ELF-1 (cell line): Measurements from ENCODE around the gene ATP6V1F.

Experiments
- DNase-seq: peaks from one replicate; pipeline ENCODE4 v3.0.0-alpha.2; 2016; ENCODE audit warnings: low read depth, low spot score

The ATP6V1F gene

GRCh38 chr7:128862571-128863432, at the start of gene ATP6V1F:
Gene ATP6V1F, plus strand, starts transcription at chr7:128862856. Its CDS starts 49 bp downstream, at chr7:128862905.
- peak; percentile 98 for DNase-seq

- no peak for DNase-seq
These were observed 48.2 kb upstream of the ATP6V1F start for GRCh38 chr7:128814499-128814898.

- no peak for DNase-seq
These were observed 47.2 kb upstream of the ATP6V1F start for GRCh38 chr7:128815289-128815942.

GRCh38 chr7:128818694-128819093, 44.0 kb upstream of the ATP6V1F start:
- DNase-seq = no peak

- no peak for DNase-seq
These were observed 40.9 kb upstream of the ATP6V1F start for GRCh38 chr7:128821724-128822123.

- DNase-seq = no peak
These were observed 36.1 kb upstream of the ATP6V1F start for GRCh38 chr7:128826512-128826911.

GRCh38 chr7:128826916-128827247, 35.8 kb upstream of the ATP6V1F start:
- DNase-seq = no peak

GRCh38 chr7:128827248-128827958, 35.3 kb upstream of the ATP6V1F start:
- DNase-seq = peak; percentile 79

- peak; percentile 64 for DNase-seq
These were observed 34.5 kb upstream of the ATP6V1F start for GRCh38 chr7:128827971-128828711.

- DNase-seq = peak; percentile 63
These were observed 33.1 kb upstream of the ATP6V1F start for GRCh38 chr7:128829391-128830166.

GRCh38 chr7:128830231-128831177, 32.2 kb upstream of the ATP6V1F start, which contains the start of gene FLNC:
Gene FLNC, plus strand, starts transcription at chr7:128830406. Its CDS starts 232 bp downstream, at chr7:128830638.
- peak; percentile 37 for DNase-seq

- DNase-seq = peak; percentile 90
These were observed 31.3 kb upstream of the ATP6V1F start for GRCh38 chr7:128831178-128831993.

- DNase-seq = peak; percentile 91
These were observed 30.4 kb upstream of the ATP6V1F start for GRCh38 chr7:128831994-128832879.

- DNase-seq = no peak
These were observed 29.8 kb upstream of the ATP6V1F start for GRCh38 chr7:128832880-128833147.

- peak; percentile 47 for DNase-seq
These were observed 29.3 kb upstream of the ATP6V1F start for GRCh38 chr7:128833148-128833945.

GRCh38 chr7:128833946-128834325, 28.7 kb upstream of the ATP6V1F start:
- no peak for DNase-seq

- no peak for DNase-seq
These were observed 27.4 kb upstream of the ATP6V1F start for GRCh38 chr7:128835231-128835751.
